Breast epithelium (tissue), 4 donors: ENCODE results near the gene PTOV1. TPM values are rescaled to one million over a fixed set of nuclear protein-coding genes. Genes with fewer than 3 reads are reported as not detected.
A peak's percentile ranks its signal among the peaks of the same experiment; 100 is the strongest.

Experiments used
- DNase-seq, 2 donors: peaks; one replicate each; pipeline ENCODE4 v3.0.0-alpha.2; 2019; ENCODE audit warnings: low spot score in 2 of 2
- H3K27ac ChIP-seq, 2 donors: fragments of 200-600 bp; sonication (generic) in 1 of 2; one replicate each; pipeline ENCODE4 v1.5.1; 2016 to 2019; ENCODE audit warnings: mild to moderate bottlenecking in 1 of 2
- H3K27me3 ChIP-seq, 2 donors: fragments of 200-600 bp; sonication (generic) in 1 of 2; one replicate each; pipeline versions ENCODE4 v1.5.1 to v1.6.0; 2017 to 2019; ENCODE audit warnings: control low read depth in 1 of 2, mild to moderate bottlenecking in 1 of 2
- H3K36me3 ChIP-seq: fragments of 200-600 bp; one replicate; pipeline ENCODE4 v1.5.1; 2019
- H3K4me1 ChIP-seq, 2 donors: fragments of 200-600 bp; sonication (generic); one replicate each; pipeline ENCODE4 v1.5.1; 2016 to 2019; ENCODE audit warnings: control low read depth in 1 of 2
- H3K4me3 ChIP-seq, 3 donors: fragments of 200-600 bp; sonication (generic); 1 replicate in 2 of 3; 2 replicates in 1 of 3; pipeline ENCODE4 v1.5.1; 2016 to 2019; ENCODE audit warnings: mild to moderate bottlenecking in 3 of 3, moderate library complexity in 2 of 3
- H3K9me3 ChIP-seq, 2 donors: fragments of 200-600 bp; sonication (generic) in 1 of 2; one replicate each; pipeline ENCODE4 v1.5.1; 2016 to 2019; ENCODE audit warnings: control low read depth in 1 of 2
- CTCF ChIP-seq, 3 donors: fragments of 450-650 bp; IDR thresholded peaks; one replicate each; pipeline ENCODE4 v1.5.1; 2016 to 2017; ENCODE audit warnings: antibody characterized with exemption in 3 of 3, mild to moderate bottlenecking in 3 of 3, moderate library complexity in 3 of 3
- POLR2A ChIP-seq: fragments of 450-650 bp; IDR thresholded peaks from one replicate; pipeline ENCODE4 v1.6.1; 2016; ENCODE audit warnings: antibody characterized with exemption, mild to moderate bottlenecking, moderate library complexity
- POLR2AphosphoS5 ChIP-seq, 3 donors: sonication (generic); formaldehyde crosslinking; IDR thresholded peaks; one replicate each; pipeline ENCODE4 v1.6.1; 2017; ENCODE audit warnings: antibody characterized with exemption in 3 of 3
- intact Hi-C: fragments of 100-400 bp; cut with DNase I; formaldehyde crosslinking; loops from one replicate; pipeline ENCODE4 v1.15.1; 2023; ENCODE audit warnings: low total_unique reads
- total RNA-seq, 3 donors: library from RNA; depleted of rRNA; stranded (reverse); fragments of >200 nt; gene quantifications; one replicate each; pipeline ENCODE4 v1.1.0, GENCODE V29; 2016

PTOV1 gene
- total RNA-seq, 3 donors from 2014 or later, result 45.1 to 95.0 (median 90.3) TPM

DNA sequence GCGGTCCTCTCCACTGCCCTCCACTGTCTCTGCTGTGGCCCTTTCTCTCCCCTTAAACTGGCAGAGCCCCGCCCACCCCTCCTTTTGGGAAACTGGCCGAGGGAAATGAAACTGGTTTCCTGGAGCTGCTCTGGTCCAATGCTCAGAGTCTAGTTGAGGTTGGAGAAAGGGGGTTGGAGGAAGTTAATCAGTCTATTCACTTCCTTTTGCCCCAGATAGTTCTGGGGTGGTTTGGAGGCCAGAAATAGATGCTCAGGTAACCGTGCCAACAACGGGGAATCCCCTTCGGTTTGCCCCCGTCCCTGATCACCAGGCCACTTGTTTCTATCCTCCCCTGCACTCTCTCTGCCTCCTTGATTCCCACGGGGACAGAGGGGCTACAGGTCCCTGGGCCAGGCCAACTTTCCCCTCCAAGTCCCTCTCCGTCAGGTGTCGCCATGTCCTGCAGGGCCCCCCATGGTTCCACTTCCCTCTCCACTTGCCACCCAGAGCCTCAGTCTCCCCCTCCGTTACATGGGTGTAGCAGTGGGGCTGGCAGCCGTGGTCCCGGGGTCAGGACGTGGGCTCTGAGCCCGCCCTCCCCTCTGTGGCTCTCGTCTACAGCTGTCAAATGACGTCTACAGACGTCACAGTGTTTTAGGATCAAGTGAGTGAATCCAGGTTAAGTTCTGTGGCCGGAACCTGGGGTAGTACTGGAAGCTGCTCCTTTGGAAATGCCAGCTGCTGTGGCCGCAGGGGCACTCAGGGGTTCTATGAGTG, 46.1 kb downstream of the PTOV1 start, which contains the start of gene IL4I1:
Gene IL4I1, minus strand, starts transcription at position 25 of the 759 bp plus-strand sequence. CDS start 727 bp downstream, outside the sequence.
- no peaks in the 10 kb centered on the region for H3K27me3 ChIP-seq
- no peaks in the 10 kb centered on the region for H3K36me3 ChIP-seq
- TF ChIP-seq POLR2A (no peak), CTCF (IDR thresholded peaks at IDR 0.05) (no peak), POLR2AphosphoS5 (IDR thresholded peaks at IDR 0.05) (no peak)
- peak within 1 kb of the TSS; percentile 45 to 71 for H3K27ac ChIP-seq
- no peak for DNase-seq
- intact Hi-C loops, result no loop called here
- H3K4me1 ChIP-seq, result no peaks in the 10 kb centered on the region
- H3K9me3 ChIP-seq, result no peaks in the 10 kb centered on the region
- peak within 1 kb of the TSS in 1 of 3 donors; percentile 31 for H3K4me3 ChIP-seq

DNA sequence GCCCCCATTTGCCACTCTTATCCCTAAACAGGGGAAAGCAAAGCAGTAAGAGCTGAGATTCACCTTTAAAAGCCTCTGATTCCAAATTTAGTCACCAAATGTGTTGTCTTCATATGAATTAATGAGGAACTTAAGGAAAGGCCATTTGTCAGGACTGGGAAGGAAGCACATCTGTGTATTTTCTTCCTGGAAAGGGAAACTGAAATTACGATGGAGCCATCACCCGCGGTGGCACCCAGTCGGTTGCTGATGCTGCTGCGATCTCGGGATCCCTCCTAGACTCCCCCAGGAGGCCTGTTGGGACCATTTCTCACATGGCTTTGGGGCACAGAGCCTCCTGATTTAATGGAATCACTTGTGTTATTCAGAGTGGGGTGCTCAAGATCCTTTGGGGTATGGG, 53.2 kb downstream of the PTOV1 start:
- intact Hi-C loops, result no loop called here
- Histone ChIP-seq H3K9me3 (no peaks in the 10 kb centered on the region), H3K4me3 (no peak overlapping the region), H3K36me3 (peaks cover 9% of the 10 kb centered on the region), H3K27ac (no peak overlapping the region), H3K4me1 (no peaks in the 10 kb centered on the region), H3K27me3 (no peaks in the 10 kb centered on the region)
- no peak for DNase-seq
- TF ChIP-seq POLR2AphosphoS5 (IDR thresholded peaks at IDR 0.05), result no peak

GRCh38 chr19:49906879-49907564, 56.1 kb downstream of the PTOV1 start:
- H3K9me3 ChIP-seq, result no peaks in the 10 kb centered on the region
- intact Hi-C loops, result no loop called here
- H3K4me1 ChIP-seq, result no peaks in the 10 kb centered on the region
- H3K36me3 ChIP-seq, result peaks cover 9% of the 10 kb centered on the region
- TF ChIP-seq POLR2AphosphoS5 (IDR thresholded peaks at IDR 0.05) (no peak), POLR2A (no peak), CTCF (IDR thresholded peaks at IDR 0.05) (no peak)
- no peak overlapping the region for H3K27ac ChIP-seq
- H3K4me3 ChIP-seq, result no peak overlapping the region
- H3K27me3 ChIP-seq, result no peaks in the 10 kb centered on the region
- DNase-seq, result no peak

GRCh38 chr19:49907745-49908446, 56.9 kb downstream of the PTOV1 start:
- H3K4me1 ChIP-seq, result no peaks in the 10 kb centered on the region
- peaks cover 9% of the 10 kb centered on the region for H3K36me3 ChIP-seq
- no peaks in the 10 kb centered on the region for H3K27me3 ChIP-seq
- intact Hi-C loops, result no loop called here
- no peak overlapping the region for H3K4me3 ChIP-seq
- H3K27ac ChIP-seq, result no peak overlapping the region
- DNase-seq, result no peak
- no peaks in the 10 kb centered on the region for H3K9me3 ChIP-seq
- TF ChIP-seq CTCF (IDR thresholded peaks at IDR 0.05) (no peak), POLR2A (no peak), POLR2AphosphoS5 (IDR thresholded peaks at IDR 0.05) (no peak)

DNA sequence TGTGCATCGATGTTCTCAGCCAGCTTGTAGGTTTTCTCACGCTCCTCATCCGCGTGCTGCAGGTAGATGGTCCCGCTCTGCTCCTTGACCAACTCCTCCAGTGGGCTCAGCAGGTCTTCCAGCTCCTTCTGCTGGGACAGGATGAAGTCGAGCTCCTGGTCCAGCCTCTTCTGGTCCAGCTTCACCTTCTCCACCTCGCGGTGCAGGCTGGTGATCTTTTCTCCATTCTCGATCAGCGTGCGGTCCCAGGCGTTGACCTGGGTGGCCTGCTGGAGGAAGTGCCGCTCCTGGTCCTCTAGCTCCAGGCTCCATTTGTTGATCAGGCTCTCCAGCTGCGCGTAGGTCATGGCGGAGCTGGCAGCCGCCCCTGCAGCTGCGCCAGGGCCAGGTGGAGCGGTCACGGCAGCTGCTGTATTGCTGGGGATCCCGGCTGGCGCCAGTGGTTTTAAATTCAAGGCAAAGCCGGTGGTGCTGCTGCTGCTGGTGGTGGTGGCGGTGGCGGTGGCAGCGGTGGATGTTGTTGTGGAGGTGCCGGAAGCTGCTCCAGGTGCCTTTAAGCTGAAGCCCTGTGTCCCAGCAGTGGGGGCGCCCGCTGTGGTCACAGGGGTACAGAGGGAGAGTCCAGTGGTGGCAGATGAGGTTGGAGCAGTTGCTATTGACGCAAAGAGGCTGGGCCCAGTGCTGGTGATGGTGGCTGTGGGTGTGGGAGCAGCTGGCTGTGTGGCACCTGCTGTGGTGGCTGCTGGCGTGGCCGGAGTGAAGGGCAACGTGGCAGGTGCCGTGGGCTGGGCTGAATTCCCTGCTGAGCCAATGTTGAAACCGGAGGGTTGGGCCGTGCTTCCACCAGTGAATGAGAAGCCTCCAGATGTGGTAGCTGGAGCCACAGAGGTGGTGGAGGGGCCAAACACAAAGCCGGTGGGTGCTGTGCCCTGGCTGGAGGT, 57.8 kb downstream of the PTOV1 start:
- Histone ChIP-seq H3K27ac (no peak overlapping the region), H3K27me3 (no peaks in the 10 kb centered on the region), H3K36me3 (peaks cover 9% of the 10 kb centered on the region), H3K9me3 (no peaks in the 10 kb centered on the region), H3K4me3 (no peak overlapping the region), H3K4me1 (no peaks in the 10 kb centered on the region)
- DNase-seq, result no peak
- intact Hi-C loops, result no loop called here
- TF ChIP-seq CTCF (IDR thresholded peaks at IDR 0.05) (no peak), POLR2A (no peak), POLR2AphosphoS5 (IDR thresholded peaks at IDR 0.05) (no peak)
